NCI-H146 treated with DMSO at 0.1 percent for 48 hours (cell line): Measurements from ENCODE around the gene ZNF497.
A peak's percentile ranks its signal among the peaks of the same experiment; 100 is the strongest.
"Not testable (repeated sequence)": the region's sequence is repeated elsewhere in the genome, so short reads cannot be mapped to it uniquely, and the experiment has no call there.

Source experiments
- DNase-seq: peaks from one replicate; lab custom pipeline; 2025; ENCODE audit not compliant: unreplicated experiment; lab: John Stamatoyannopoulos, UW

Gene ZNF497

DNA sequence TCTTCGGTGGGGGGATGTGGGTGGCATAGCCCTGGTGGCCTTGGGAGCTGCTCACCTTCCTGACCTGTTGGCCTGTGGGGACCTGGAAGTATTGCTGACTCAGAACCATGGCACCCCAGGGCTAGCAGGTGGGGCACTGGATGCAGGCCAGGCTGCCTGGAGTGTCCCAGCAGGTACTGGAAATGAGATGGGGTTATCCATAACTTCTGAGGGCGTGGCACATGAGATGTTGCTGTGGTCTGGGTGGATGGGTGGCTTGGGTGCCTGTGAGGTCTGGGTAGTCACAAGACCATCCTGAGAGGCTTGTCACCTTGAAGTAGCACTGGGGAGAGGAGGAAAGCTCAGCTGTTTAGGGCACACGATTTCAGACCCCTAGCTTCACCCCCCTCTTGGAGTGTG is 32.3 kb upstream of the ZNF497 start:
- no peak for DNase-seq

DNA sequence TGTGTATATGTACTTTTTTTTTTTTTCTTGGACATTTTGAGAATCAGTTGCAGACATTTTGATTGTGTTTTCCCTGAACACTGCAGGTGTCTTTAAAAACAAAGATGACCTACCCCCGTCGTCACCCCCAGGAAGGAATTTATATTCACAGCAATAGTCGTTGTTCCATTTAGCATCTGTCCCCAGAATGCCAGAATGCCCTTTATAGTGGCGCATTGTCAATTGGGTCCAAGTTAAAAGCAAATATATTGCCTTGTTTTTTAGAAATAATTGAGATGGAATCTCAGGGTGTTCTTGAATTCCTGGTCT is 31.1 kb upstream of the ZNF497 start:
- no peak for DNase-seq

- no peak for DNase-seq
Measured at GRCh38 chr19:58392945-58393724, 30.6 kb upstream of the ZNF497 start.

DNA sequence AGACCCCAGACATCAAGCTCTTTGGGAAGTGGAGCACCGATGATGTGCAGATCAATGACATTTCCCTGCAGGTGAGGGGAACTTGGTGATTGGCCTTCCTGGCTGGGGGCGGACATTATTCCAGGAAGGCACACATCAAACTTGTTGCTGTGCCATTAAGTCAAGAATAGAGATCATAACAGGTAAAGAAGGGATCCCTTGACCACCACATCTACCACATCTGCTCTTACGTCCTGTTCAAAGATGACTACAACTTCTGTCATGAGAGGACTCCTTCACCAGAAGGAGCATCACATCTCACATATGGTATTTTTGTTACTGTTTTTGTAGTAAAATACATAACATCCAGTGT is 25.6 kb upstream of the ZNF497 start:
- DNase-seq, result no peak

DNA sequence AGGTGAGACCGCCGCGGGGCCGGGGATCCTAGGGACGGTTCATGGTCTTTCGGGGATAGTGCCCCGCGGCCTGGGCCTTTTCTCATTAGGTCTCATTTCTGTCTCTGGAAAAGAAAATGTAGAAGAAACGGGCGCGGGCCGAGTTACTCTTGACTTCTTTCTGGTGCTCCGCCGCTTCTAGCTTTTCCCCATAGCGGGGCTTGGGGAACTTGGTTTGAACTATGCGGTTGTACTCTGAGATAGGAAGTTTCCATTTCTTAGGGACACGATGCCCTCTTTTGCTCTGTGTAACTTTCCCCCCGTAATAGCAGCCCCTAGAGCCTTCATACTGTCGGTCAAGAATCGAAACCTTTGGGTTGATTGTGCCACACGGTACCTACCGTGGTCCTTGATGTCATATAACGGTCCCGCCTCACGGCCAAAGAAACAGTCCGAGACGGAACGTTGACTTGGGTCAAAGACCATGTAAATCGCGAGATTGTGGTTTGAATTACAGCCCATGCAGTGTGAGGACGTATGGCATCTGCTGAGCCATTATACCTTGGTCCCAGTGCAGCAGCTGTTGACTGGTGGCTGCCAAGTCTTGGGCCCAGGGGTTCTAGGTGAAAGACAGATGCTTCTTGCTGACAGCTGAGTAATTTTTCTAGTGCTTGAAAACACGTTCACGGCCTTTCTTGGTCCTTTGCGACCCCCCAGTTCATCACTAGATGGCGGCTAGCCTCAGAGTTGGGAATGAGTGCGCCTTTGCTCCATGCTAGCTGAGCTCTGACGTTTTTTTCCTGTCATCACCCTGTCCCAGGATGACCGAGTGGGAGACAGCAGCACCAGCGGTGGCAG is 25.0 kb upstream of the ZNF497 start:
- no peak for DNase-seq

- peak; percentile 98 for DNase-seq
Measured at GRCh38 chr19:58386576-58387337, 24.2 kb upstream of the ZNF497 start, which contains the start of gene RPS5. Gene RPS5 (plus strand): TSS chr19:58387269. CDS start chr19:58388138, 869 bp downstream.

- DNase-seq, result no peak
Measured at GRCh38 chr19:58385891-58386575, 23.5 kb upstream of the ZNF497 start.

GRCh38 chr19:58385313-58385890 is 22.9 kb upstream of the ZNF497 start:
- no peak for DNase-seq

GRCh38 chr19:58382997-58383603 is 20.5 kb upstream of the ZNF497 start:
- no peak for DNase-seq

DNA sequence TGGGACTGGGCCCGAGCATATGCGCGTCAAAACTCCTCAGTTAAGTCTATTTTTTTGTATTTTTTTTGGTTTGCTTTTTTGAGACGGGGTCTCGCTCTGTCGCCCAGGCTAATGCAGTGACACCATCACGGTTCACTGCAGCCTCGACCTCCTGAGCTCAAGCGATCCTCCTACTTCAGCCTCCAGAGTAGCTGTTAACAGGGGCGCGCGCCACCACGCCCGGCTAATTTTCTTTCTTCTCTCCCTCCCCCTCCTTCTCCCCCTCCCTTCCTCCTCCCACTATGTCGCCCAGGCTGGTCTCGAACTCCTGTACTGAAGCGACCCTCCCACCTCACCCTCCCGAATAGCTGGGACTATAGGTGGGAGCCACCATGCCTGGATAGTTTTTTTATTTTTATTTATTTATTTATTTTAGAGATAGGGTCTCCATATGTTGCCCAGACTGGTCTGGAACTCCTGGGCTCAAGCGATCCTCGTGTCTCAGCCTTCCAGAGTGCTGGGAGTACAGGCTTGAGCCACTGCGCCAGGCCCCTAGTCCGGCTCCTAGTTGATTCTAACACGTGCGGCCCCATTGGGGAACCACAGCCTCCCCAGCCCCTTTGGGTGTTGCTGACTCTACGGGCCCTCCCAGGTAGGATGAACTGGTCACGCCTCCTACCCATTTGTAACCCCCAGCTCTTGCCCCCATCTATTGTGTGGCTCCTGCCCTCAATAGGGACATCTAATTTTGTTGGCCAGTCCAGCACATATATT is 19.1 kb upstream of the ZNF497 start:
- no peak for DNase-seq

- DNase-seq, result peak; percentile 99
Measured at GRCh38 chr19:58380662-58381459, 18.3 kb upstream of the ZNF497 start, which contains the start of gene ZNF837. Gene ZNF837 (minus strand): TSS chr19:58381030. CDS start chr19:58369332, 11,698 bp downstream.

- no peak for DNase-seq
Measured at GRCh38 chr19:58380037-58380661, 17.6 kb upstream of the ZNF497 start.

GRCh38 chr19:58379246-58379645 is 16.7 kb upstream of the ZNF497 start:
- no peak for DNase-seq

DNA sequence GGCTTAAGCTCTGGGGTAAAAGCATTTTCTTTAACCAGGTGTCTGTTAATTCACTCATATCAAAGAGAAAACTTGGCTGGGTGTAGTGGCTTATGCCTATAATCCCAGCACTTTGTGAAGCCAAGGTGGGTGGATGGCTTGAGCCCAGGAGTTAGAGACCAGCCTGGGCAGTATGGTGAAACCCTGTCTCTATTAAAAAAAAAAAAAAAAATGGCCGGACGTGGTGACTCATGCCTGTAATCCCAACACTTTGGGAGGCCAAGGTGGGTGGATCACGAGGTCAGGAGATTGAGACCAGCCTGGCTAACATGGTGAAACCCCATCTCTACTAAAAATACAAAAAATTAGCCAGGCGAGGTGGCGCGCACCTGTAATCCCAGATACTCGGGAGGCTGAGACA is 14.2 kb upstream of the ZNF497 start:
- not testable (repeated sequence) for DNase-seq

DNA sequence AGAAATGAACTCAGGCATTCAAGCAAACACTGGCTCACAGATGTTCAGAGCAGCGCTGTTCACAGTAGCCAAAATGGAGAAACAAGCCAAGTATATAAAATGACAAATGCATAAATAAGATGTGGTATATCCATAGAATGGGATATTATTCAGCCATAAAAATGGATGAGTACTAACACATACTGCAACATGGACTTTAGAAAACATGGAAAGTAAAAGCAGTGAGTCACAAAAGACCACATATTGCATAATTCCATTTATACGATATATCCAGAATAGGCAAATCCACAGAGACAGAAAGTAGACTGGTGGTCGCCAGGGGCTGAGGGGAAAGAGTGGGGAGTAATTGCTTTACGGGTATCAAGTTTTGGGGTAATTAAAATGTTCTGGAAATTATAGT is 11.6 kb upstream of the ZNF497 start:
- DNase-seq, result no peak

GRCh38 chr19:58372311-58373133 is 10.0 kb upstream of the ZNF497 start:
- DNase-seq, result no peak

GRCh38 chr19:58368561-58369360 is 6.2 kb upstream of the ZNF497 start:
- DNase-seq, result no peak
